Stimulated activated CD4-positive, alpha-beta T cell treated with anti-CD3 and anti-CD28 coated beads, Interleukin-12 subunit alpha, Interleukin-12 subunit beta, amount 100 ng/mL, for 4 hours (primary cell): ENCODE data around the gene UQCRQ.

ENCODE experiments used
- DNase-seq: peaks from one replicate; pipeline ENCODE4 v3.0.0-alpha.2; 2020

The UQCRQ gene

GRCh38 chr5:132871459-132872284, 5.2 kb downstream of the UQCRQ start:
- DNase-seq = no peak

GRCh38 chr5:132872788-132873118, 6.3 kb downstream of the UQCRQ start:
- no peak for DNase-seq

- no peak for DNase-seq
Measured at GRCh38 chr5:132873119-132873929, 6.9 kb downstream of the UQCRQ start, which contains the start of gene LEAP2. Gene LEAP2, plus strand, starts transcription at chr5:132873668. Its CDS starts 27 bp downstream, at chr5:132873695.

GRCh38 chr5:132873930-132874271, 7.5 kb downstream of the UQCRQ start:
- DNase-seq = no peak

- DNase-seq = no peak
Measured at GRCh38 chr5:132876020-132876759, 9.7 kb downstream of the UQCRQ start.

GRCh38 chr5:132877466-132877865, 11.0 kb downstream of the UQCRQ start:
- no peak for DNase-seq

- no peak for DNase-seq
Measured at GRCh38 chr5:132877938-132878337, 11.5 kb downstream of the UQCRQ start.

- DNase-seq = no peak
Measured at GRCh38 chr5:132883261-132883834, 16.9 kb downstream of the UQCRQ start.

- no peak for DNase-seq
Measured at GRCh38 chr5:132884548-132884947, 18.1 kb downstream of the UQCRQ start.

GRCh38 chr5:132886064-132886823, 19.8 kb downstream of the UQCRQ start:
- DNase-seq = no peak

GRCh38 chr5:132887283-132887682, 20.8 kb downstream of the UQCRQ start:
- no peak for DNase-seq

GRCh38 chr5:132889501-132889900, 23.1 kb downstream of the UQCRQ start:
- no peak for DNase-seq

- DNase-seq = no peak
Measured at GRCh38 chr5:132890817-132891216, 24.4 kb downstream of the UQCRQ start.

GRCh38 chr5:132895719-132896305, 29.4 kb downstream of the UQCRQ start:
- no peak for DNase-seq

- no peak for DNase-seq
Measured at GRCh38 chr5:132896685-132897084, 30.2 kb downstream of the UQCRQ start.

GRCh38 chr5:132898094-132898493, 31.7 kb downstream of the UQCRQ start:
- DNase-seq = no peak

- DNase-seq = no peak
Measured at GRCh38 chr5:132901036-132901435, 34.6 kb downstream of the UQCRQ start.

GRCh38 chr5:132901730-132902129, 35.3 kb downstream of the UQCRQ start:
- no peak for DNase-seq

- no peak for DNase-seq
Measured at GRCh38 chr5:132905938-132906337, 39.5 kb downstream of the UQCRQ start.

GRCh38 chr5:132907161-132907560, 40.7 kb downstream of the UQCRQ start:
- DNase-seq = no peak

- no peak for DNase-seq
Measured at GRCh38 chr5:132909702-132910101, 43.3 kb downstream of the UQCRQ start.

GRCh38 chr5:132915681-132916080, 49.2 kb downstream of the UQCRQ start:
- no peak for DNase-seq
